PFSK-1 (cell line): ENCODE measurements around the gene PRKAR1B.

ENCODE experiments used
- POLR2AphosphoS5 ChIP-seq: IDR thresholded peaks from 2 replicates; pipeline ENCODE4 v1.6.1; 2012; ENCODE audit warnings: low read depth, mild to moderate bottlenecking, control low read depth, low read length, moderate library complexity
- REST ChIP-seq, 2 experiments: IDR thresholded peaks; 2 replicates each; pipeline versions ENCODE4 v1.6.1 to v1.8.0; 2011 to 2012; ENCODE audit warnings: low read depth in 2 of 2, low read length in 2 of 2, control low read depth in 1 of 2, inconsistent platforms in 1 of 2, mild to moderate bottlenecking in 1 of 2, moderate library complexity in 1 of 2; ENCODE audit not compliant: insufficient read depth in 1 of 2
- TAF1 ChIP-seq: IDR thresholded peaks from 2 replicates; pipeline ENCODE4 v1.6.1; 2012; ENCODE audit warnings: low read length, control low read depth, borderline replicate concordance; ENCODE audit not compliant: insufficient read depth

- no peak for TF ChIP-seq REST (IDR thresholded peaks at IDR 0.05; ENCODE audit: insufficient read depth in 1 of 2, low read depth in 2 of 2, low read length in 2 of 2)
- no peak for TF ChIP-seq TAF1
- TF ChIP-seq POLR2AphosphoS5, result no peak
Observed at GRCh38 chr7:732556-732955, 5.5 kb upstream of the PRKAR1B start.
